H1 (cell line): Measurements from ENCODE around the gene AIRE.

Source experiments
- EGR1 ChIP-seq: IDR thresholded peaks from 2 replicates; pipeline ENCODE4 v1.6.1; 2011; ENCODE audit warnings: low read depth, low read length, borderline replicate concordance
- EZH2 ChIP-seq: fragments of 200-600 bp; sonication (generic); IDR thresholded peaks from 2 replicates; pipeline ENCODE4 v1.7.1; 2012; ENCODE audit warnings: low read depth, mild to moderate bottlenecking, moderate library complexity, low read length, inconsistent platforms; ENCODE audit not compliant: severe bottlenecking
- TF ChIP-seq, protein P1 (sequence below), 3 experiments: IDR thresholded peaks; 1 replicate in 2 of 3; 2 replicates in 1 of 3; pipeline versions ENCODE4 v1.5.1 to v1.6.1; 2011; ENCODE audit warnings: low read length in 3 of 3, mild to moderate bottlenecking in 3 of 3, inconsistent platforms in 2 of 3, low read depth in 1 of 3, moderate library complexity in 1 of 3; ENCODE audit not compliant: insufficient read depth in 1 of 3; ENCODE audit errors: control extremely low read depth in 1 of 3
- TF ChIP-seq, protein P2 (sequence below): IDR thresholded peaks from 2 replicates; pipeline ENCODE4 v1.6.1; 2012; ENCODE audit warnings: inconsistent platforms

DNA sequence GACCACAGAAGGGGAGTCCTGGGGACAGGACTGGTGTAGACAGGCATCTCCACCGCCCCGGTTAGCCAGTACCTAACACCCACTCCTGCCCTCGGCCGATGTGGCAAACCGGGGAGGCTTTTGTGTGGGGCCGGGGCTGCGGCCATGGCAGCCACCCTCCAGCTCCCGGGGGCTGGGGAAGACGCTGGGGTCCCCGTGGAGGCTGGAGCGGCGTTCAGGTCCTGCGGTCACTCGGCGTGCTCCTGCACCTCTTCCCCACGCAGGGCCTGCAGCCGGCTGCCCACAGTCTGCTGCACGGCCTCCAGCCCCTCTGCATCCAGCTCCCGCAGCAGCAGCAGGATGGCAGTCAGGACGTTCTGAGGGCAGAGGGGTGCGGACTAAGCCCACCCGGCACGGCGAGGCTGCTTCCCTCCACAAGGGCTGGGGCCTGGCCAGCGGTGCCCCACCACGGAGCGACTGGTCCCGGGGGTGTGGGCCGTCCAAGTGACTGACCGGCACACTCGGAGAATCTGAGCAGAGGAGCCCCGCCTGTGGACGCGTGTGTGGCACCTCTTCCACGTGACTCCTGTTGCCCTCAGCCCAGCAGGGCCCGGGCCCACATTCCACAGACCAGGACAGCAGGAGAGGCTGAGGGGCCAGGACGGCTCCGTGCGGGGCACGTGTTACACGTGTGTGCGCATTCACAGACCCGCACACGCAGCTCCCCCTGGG lies 44.5 kb downstream of the AIRE start:
- TF ChIP-seq EZH2 (no peak), EGR1 (no peak)
- TF ChIP-seq, protein P1, sequence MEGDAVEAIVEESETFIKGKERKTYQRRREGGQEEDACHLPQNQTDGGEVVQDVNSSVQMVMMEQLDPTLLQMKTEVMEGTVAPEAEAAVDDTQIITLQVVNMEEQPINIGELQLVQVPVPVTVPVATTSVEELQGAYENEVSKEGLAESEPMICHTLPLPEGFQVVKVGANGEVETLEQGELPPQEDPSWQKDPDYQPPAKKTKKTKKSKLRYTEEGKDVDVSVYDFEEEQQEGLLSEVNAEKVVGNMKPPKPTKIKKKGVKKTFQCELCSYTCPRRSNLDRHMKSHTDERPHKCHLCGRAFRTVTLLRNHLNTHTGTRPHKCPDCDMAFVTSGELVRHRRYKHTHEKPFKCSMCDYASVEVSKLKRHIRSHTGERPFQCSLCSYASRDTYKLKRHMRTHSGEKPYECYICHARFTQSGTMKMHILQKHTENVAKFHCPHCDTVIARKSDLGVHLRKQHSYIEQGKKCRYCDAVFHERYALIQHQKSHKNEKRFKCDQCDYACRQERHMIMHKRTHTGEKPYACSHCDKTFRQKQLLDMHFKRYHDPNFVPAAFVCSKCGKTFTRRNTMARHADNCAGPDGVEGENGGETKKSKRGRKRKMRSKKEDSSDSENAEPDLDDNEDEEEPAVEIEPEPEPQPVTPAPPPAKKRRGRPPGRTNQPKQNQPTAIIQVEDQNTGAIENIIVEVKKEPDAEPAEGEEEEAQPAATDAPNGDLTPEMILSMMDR (IDR thresholded peaks at IDR 0.05; ENCODE audit: control extremely low read depth in 1 of 3, insufficient read depth in 1 of 3, low read depth in 1 of 3, low read length in 3 of 3), result no peak
- TF ChIP-seq, protein P2, sequence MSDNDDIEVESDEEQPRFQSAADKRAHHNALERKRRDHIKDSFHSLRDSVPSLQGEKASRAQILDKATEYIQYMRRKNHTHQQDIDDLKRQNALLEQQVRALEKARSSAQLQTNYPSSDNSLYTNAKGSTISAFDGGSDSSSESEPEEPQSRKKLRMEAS, result no peak
